Activated CD8-positive, alpha-beta memory T cell treated with anti-CD3 and anti-CD28 coated beads, Interleukin-2, amount 50 U/mL, for 24 hours (primary cell): ENCODE results near the gene HS2ST1.
"Not testable (repeated sequence)": the region's sequence is repeated elsewhere in the genome, so short reads cannot be mapped to it uniquely, and the experiment has no call there.

ENCODE experiments used
- DNase-seq: peaks from one replicate; pipeline ENCODE4 v3.0.0-alpha.2; 2020; ENCODE audit errors: extremely low read depth

Gene HS2ST1

DNA sequence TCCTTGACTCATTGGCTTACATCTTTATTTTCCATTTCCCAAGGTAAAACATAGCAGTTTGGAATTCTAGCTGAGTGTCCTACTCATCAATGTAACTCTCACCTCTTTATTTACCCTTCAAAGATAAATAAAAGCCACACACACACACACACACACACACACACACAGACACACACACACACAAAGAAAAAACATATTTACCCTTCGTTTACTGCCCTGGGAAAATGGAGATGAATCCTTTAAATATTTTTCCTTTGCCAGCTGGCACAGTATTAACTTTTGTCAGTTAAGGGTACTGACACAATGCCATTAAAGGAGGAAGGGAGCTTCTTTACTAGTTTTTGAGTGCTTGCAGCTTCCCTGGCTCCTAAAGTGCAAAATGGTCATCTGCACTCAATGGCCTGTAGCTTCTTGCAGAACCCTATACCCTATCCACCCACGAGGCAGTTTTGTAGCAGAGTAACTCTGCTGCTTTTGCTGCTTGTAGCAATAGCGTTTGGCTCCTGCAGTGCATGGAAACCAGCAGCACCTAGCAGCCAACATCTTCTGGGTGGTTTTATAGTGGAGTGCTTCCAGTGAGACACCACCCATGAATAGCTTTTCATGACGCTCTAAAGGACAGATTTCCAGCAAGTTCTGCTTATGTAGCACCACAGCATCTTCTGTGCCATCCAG is 103.7 kb downstream of the HS2ST1 start:
- no peak for DNase-seq

DNA sequence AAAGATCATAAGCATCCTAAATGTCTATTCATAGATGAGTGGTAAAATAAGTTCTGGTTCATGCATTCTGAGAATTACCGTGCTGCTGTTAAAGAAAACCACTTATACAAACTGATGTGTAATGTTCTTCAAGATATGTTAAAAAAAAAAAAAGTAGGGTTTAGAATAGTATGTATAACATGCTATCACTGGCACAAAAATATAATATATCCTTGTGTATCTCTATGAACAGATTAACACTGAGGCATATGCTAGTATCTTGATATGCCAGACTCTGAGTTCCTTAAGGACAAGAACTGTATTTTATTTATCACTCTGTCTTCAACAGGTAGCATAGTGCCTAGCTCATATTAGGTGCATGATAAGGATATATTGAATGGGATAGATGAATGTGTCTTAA is 108.9 kb downstream of the HS2ST1 start:
- DNase-seq: no peak

DNA sequence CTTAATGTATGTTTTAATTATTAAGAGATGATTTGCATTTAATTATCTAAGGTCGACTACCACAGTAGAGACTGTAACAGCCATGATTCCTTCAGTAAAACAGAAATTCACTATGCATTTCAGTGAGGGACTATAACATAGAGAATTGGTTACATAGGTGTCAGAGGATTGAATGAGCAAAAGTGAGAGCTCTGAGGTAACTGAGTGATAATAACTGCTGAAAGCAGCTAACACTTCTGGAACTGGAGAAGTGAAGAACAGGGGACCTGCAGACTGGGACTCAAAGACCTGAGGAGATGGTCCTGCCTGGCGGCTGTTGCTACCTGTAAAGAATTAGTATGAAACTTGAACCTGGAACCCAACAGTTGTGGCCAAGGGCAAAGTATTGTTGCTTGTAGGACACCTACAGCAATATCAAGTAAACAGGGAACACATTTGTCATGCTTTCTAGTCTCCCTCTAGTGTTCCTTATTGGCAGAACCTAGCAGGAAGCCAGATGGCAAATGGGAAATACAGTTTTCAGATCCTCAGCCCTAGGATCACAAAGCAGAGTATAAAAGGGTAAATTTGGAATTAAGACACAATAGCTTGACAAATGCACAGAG is 110.6 kb downstream of the HS2ST1 start:
- DNase-seq: no peak

DNA sequence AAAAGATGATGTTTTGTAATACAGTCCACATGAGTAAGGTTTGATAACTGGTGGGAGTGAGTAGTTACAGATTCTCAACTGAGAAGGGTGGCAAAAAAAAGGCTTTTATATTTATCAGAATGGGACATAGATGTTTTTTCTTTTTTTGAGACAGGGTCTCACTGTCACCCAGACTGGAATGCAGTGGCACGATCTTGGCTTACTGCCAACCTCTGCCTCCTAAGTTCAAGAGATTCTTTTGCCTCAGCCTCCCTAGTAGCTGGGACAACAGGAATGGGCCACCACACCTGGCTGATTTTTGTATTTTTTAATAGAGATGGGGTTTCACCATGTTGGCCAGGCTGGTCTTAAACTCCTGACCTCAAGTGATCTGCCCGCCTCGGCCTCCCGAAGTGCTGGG is 113.1 kb downstream of the HS2ST1 start:
- not testable (repeated sequence) for DNase-seq

DNA sequence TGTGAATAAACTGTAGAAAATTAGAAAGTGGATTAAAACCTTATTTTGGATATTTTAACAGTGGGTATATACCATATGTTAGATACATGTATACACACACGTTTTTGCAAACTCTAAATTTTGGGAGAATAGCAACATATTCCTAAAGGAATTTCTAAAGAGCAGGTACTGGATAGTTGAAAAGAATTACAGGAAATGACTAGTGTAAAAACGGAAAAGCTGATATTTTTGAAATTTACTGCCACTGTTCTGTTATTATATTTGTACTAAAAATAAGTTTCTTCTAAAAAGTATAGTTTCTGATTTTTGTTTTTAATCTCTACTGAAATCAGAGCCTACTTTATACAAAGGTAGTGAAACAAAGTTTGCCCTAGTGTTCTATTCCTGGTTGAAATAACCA is 114.1 kb downstream of the HS2ST1 start:
- DNase-seq: no peak

DNA sequence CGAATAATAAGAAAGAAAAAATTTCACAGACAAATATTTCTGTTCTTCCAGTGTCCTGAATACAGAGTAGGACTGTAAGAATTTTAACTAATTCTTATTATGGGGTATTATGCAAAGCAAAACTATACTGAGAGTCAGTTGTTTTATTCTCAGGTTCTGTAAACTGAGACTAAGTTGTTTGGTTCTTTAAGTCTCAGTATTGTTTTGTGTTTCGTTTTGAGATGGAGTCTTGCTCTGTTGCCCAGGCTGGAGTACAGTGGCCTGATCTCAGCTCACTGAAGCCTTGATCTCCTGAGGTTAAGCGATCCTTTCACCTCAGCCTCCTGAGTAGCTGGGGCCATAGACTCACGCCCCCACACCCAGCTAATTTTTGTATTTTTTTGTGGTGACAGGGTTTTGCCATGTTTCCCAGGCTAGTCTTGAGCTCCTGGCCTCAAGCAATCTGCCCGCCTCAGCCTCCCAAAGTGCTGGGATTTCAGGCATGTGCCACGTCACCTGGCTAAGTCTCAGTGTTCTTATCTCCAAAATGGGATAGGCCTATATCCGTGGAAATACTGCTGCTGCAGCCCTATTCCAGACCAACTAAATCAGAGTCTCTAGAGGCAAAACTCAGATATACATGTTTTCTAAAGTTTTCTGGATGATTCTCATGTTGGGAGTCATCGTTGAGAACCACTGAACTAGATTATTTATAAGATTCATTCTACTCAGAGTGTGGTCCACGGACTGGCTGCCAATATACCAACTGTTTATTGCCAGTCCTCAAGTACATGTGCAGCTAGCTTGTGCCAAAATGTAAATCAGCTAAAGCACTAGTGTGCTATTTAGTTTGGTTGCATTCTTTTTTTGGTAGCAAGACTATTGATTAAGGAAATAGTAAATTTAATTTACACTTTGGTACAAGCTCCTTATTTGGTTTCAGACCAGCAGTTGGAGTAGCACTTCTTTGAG is 116.6 kb downstream of the HS2ST1 start:
- DNase-seq: no peak

DNA sequence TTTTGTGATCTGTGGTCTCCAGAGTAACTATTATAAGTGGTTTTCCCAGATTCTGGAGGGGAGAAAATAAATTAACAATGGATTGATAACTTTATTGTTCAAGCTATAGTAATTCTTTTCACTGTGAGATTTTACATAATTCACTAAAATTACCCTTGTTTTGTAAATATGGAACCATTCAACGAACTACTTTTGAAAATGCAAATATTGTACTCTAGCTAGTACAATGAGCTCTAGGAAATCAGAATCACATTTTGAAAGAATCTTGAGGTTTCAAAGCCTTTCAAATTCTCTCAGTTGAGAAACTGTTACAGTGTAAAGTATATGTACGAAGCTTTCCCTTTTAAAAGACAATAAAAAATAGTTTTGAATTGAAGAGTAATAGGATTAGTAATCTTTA is 119.9 kb downstream of the HS2ST1 start:
- DNase-seq: no peak

DNA sequence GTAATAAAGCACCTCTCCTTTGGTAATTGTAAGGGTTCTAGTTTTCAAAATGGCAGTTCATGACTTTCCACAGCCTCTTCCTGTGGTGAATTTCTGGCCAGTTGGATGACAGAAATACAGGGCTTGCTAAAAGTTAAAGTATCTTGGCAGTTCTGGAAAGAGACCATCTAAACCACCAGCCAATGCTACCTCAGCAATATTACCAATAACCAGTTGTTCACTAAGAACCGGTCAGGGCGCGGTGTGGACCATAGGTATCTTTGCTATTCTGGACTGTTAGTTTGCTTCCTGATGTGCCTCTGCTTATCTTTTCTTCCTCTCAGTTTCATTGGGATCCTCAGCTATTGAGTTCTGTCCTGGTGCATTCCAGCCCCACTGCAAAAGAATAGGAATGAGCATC is 124.7 kb downstream of the HS2ST1 start:
- no peak for DNase-seq

DNA sequence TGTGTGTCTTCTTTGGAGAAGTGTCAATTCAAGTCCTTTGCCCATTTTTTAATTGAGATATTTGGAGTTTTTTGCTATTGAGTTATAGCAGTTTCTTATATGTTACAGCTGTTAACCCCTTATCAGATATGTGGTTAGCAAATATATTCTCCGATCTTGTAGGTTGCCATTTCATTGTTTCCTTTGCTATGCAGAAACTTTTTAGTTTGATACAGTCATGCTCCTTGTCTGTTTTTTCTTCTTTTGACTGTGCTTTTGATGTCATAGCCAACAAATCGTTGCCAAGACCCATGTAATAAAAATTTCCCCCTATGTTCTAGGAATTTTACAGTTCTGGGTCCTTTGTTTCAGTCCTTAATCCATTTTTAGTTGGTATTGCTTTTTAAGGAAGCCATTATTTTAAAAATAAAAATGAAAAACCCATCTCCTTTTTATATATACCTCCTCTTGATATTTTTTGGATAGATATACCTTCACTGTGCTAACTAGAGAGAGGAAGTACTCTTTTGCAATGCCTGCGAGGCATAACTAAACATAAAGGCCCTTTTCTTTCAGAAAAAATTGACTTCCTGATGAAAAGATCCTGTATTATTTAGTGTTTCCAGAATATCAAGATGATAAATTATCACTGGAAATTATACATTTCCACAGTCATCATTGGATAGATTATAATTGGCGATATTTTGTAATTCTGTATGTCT is 127.8 kb downstream of the HS2ST1 start:
- no peak for DNase-seq

DNA sequence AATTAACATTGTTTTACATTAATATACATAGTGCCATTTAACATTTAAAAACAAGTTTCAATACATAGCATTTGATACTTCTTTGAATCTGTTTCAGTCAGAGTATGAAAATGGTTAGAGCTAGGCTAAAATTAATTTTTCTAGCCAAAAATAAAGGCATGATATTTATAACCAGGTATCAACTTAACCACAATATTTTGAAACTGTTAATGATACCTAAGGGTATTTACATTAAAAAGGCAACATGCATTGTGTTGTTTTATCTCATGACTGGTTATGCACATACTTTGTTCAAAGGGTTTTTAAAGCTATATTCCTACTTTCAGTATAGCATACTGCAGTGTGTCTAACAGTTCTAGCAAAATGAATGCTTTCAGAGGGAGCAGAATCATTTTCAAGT is 130.0 kb downstream of the HS2ST1 start:
- DNase-seq: no peak

DNA sequence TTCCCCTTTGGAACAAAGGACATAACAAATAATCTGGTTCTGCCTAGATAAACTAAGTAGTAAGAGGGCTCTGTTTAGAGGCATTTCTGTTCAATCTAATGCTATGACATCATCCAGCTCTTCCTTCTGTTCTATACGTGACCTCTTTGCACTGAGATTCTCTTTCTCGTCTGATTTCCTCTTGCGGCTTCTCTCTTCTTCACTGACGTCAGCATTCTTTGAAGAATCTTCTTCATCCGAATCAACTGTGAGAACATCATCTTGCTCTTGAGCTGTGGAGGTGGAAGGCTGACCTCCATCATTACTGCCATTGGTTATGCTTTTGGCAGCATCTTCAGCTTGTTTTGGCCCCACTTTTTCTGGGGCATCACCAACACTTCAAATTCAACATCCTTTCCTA is 130.4 kb downstream of the HS2ST1 start:
- no peak for DNase-seq

DNA sequence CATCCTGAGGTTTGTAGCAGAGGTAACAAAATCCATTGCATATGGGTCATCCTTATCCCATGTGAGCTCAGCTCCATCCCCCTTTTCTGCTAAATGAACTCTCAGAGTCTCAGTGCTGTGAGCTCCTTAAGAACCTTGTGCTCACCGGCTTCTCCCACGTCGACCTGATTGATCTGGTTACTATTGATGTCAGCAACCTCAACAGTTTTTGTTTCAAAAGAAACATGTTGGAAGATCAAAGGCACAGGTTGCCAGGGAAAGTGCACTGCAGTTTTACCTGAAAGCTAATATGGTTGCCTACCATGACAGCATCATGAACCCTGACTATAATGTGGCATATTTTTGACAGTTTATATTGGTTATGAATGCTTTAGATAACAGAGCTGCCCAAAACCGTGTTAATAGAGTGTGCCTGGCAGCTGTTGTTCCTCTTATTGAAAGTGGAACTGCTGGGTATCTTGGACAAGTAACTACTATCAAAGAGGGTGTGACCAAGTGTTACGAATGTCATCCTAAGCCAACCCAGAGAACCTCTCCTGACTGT is 131.4 kb downstream of the HS2ST1 start:
- DNase-seq: no peak

DNA sequence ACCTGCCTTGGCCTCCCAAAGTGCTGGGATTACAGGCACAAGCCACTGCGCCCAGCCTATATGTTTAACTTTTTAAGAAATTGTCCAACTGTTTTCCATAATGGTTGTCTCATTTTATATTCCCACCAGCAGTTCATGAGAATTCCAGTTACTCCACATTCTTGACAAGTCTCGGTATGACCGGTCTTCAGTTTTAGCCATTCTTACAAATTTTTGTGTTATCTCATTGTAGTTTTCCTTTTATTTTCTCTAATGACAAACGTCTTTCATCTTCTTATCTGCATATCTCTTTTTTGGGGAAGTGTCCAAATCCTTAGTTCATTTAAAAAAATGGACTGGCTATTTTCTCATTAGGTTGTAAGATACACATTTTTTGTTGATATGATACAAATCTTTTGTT is 132.5 kb downstream of the HS2ST1 start:
- DNase-seq: no peak

DNA sequence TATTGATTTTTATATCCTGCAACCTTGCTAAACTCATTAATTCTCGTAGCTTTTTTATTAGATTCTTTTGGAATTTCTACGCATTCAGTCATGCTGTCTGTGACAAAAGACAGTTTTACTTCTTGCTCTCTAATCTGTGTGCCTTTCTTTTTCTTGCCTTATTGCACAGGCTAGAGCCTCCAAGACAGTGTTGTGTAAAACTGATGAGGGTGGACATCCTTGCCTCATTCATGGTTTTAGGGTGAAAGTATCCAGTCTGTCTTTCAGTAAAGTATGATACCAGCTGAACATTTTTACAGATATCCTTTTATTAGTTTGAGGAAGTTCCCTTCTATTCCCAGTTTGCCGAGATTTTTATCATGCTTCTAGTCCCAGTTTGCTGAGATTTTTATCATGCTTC is 133.8 kb downstream of the HS2ST1 start:
- no peak for DNase-seq

DNA sequence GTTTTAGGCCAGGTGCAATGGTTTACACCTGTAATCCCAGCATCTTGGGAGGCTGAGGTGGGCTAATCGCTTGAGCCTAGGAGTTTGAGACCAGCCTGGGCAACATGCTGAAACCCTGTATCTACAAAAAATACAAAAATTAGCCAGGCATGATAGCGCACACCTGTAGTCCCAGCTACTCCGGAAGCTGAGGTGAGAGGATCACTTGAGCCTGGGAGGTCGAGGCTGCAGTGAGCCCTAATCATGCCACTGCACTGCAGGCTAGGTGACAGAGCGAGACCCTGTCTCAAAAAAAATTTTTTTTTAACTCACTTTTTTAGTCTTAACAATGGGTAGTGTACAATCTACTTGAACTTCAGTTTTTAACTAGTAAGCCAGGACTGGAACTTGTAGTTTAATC is 137.5 kb downstream of the HS2ST1 start:
- no peak for DNase-seq

DNA sequence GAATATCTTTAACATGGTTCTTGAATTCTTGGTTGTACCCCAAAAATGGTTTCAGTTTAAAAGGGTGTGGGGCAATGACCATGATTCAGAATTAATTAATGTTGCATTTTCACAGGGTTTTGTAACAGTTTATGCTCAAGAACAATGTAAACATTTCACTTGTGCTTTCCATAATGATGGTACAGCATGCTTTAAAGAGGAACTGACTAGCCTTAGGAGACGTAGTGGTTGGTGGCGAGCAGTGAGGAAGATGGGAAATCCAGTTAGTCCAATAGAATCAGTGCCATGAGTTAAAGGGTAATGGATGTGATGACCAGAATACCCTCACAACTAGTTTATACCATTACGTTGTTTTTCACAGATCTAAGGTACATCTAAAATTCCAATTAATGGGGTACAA is 138.0 kb downstream of the HS2ST1 start:
- DNase-seq: no peak

DNA sequence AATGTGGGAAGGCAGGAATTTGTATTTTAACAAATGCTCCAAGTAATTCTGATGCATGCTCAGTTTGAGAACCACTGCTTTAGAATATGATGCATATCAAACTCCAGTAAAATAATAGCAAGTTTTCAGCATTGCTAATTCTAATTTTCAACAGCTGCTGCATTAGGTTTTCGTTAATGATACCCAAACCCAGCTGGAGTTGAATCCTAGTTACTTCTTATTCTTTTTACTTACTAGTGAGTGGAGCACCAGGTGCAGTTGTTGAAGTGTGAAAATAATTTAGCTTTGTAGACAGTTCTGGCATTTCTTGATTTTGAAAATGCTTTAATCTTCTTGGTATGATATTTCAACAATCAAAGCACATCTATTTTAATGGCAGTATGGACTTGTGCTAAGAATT is 138.5 kb downstream of the HS2ST1 start:
- DNase-seq: no peak

DNA sequence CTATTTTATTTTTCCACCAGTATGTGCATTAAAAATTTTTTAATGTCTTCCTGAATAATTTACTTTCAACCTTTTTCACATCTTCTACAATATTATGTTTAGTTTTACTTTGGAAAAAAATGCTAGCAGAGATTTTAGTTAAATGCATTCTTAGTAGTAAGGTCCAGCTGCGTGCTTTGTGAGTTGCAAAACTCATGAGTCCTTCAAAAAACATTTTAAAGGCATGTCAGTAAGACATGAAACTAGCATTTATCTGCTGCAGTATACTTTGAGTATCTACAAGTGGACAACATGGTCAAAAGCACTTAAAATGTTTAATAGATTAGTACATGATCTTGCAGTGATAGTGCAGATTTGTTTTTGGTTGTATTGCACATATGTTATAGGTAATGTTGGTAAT is 139.0 kb downstream of the HS2ST1 start:
- DNase-seq: no peak

DNA sequence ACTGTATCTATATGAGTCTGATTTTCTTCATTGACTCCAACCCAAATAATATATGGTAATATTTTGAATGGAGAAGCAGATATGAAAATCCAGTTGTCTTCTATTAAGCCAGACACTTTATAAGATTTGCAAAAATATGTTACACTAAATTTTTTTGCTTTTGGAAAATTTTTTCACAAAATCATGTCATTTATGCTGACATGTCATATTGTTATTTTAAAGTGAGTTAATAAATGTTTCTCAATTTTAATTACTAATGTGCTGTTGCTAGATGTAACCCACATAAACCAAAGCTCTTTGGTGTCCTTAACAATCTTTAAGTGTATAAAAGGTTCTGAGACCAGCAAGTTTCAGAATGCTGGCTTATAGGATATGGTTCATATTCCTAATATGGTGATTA is 142.5 kb downstream of the HS2ST1 start:
- no peak for DNase-seq

DNA sequence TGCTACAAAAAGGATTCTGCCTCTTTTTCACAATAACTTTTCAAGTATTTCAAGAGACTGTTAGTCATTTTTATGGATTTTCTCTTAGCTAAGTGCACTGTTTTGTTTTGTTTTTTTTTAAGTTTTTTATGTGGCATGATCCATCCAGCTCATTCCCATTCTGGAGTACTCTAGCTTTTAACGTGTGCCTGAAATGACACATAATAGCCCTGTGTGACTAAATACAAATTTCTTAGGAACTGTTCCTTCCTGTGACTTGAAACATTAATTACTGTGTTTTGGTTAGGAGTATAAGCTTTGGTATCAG is 143.9 kb downstream of the HS2ST1 start:
- no peak for DNase-seq

DNA sequence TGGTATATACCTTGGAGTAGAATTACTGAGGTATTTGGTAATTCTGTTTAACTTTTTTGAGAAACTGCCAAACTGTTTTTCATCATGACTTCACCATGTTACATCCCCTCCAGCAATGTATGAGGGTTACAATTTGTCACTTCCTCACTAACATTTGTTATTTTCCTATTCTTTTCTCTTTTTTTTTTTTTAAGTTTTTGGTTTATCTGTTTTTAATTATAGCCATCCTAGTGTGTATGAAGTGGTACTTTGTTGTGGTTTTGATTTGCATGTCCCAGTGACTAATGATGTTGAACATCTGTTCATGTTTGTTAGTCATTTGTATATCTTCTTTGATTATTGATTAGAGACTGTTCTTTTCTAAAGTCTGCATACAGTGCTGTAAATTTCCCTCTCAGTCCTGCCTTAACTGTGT is 147.3 kb downstream of the HS2ST1 start:
- DNase-seq: no peak

DNA sequence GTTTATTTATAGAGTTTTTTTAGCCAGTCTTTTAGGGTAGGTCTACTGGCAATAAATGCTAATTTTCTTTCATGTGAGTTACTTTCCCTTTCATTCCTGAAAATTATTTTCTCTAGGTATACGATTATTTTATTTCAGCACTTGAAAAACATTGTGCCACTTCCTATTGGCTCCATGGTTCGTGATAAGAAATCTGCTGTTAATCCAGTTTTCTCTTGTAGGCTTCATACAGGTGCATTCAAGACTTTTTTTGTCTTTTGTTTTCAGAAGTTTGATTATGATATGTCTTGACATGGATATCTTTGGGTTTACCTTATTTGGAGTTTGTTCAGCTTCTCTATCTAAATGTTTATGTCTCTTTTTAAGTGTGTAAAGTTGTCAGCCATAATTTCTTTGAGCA is 148.3 kb downstream of the HS2ST1 start:
- DNase-seq: no peak
